Small intestine (tissue), 7 donors: ENCODE results near the gene TRAPPC8. TPM values are rescaled to one million over a fixed set of nuclear protein-coding genes. Genes with fewer than 3 reads are reported as not detected.
"Not testable (repeated sequence)": the region's sequence is repeated elsewhere in the genome, so short reads cannot be mapped to it uniquely, and the experiment has no call there.

Source experiments
- DNase-seq, 2 donors: peaks; one replicate each; pipeline versions ENCODE4 v3.0.0 to v3.0.0-alpha.2; 2013
- FAIRE-seq: peaks from 2 replicates; lab custom pipeline; 2012; peaks lifted over from hg19 to GRCh38; lab: Jason Lieb, UNC
- H3K27ac ChIP-seq, 3 donors: one replicate each; pipeline ENCODE4 v1.5.1; 2013; ENCODE audit warnings: low read length in 2 of 3, mild to moderate bottlenecking in 2 of 3, control low read depth in 1 of 3, inconsistent platforms in 1 of 3, low read depth in 1 of 3, moderate library complexity in 1 of 3
- H3K27me3 ChIP-seq, 3 donors: one replicate each; pipeline ENCODE4 v1.6.1; 2013; ENCODE audit warnings: low read length in 3 of 3, inconsistent platforms in 1 of 3; ENCODE audit not compliant: control insufficient read depth in 3 of 3, insufficient read depth in 3 of 3
- H3K36me3 ChIP-seq, 3 donors: one replicate each; pipeline ENCODE4 v1.6.1; 2013; ENCODE audit warnings: low read length in 3 of 3, inconsistent platforms in 1 of 3, low read depth in 1 of 3, mild to moderate bottlenecking in 1 of 3, moderate library complexity in 1 of 3; ENCODE audit not compliant: control insufficient read depth in 3 of 3, insufficient read depth in 2 of 3
- H3K4me1 ChIP-seq, 3 donors: one replicate each; pipeline ENCODE4 v1.6.1; 2013; ENCODE audit warnings: low read length in 2 of 3, inconsistent platforms in 1 of 3, low read depth in 1 of 3, mild to moderate bottlenecking in 1 of 3, moderate library complexity in 1 of 3; ENCODE audit not compliant: control insufficient read depth in 3 of 3, insufficient read depth in 2 of 3
- H3K4me3 ChIP-seq, 3 donors: one replicate each; pipeline ENCODE4 v1.5.1; 2013; ENCODE audit warnings: low read length in 3 of 3, control low read depth in 1 of 3, inconsistent platforms in 1 of 3, low read depth in 1 of 3, mild to moderate bottlenecking in 1 of 3, moderate library complexity in 1 of 3
- H3K9me3 ChIP-seq, 2 donors: one replicate each; pipeline ENCODE4 v1.6.1; 2013; ENCODE audit warnings: low read depth in 1 of 2, low read length in 1 of 2; ENCODE audit not compliant: control insufficient read depth in 2 of 2, insufficient read depth in 1 of 2
- WGBS, 3 donors: extraction: QIAGEN DNeasy Blood & Tissue Kit; methylation state at CpG; one replicate each; pipeline ENCODE4 v1.1.7; 2013; 5-methylcytosine and 5-hydroxymethylcytosine counted together
- polyA plus RNA-seq, 4 donors: library from polyadenylated mRNA; stranded (reverse) in 3 of 4; unstranded in 1 of 4; fragments of 200-250 nt in 3 of 4; fragments of 120-200 nt in 1 of 4; gene quantifications; one replicate each; pipeline versions ENCODE4 v1.2.1 to v1.2.3, GENCODE V29; 2013
- donor health status: healthy with polysubstance abuse.
- donor health status: control.
- donor health status: control.
- donor health status: Bipolar disorder and iron deficiency.
- donor health status: healthy.

TRAPPC8 gene
- polyA plus RNA-seq, 4 donors, result 18.1 to 40.7 (median 32.6) TPM

GRCh38 chr18:31899771-31900170 is 43.2 kb downstream of the TRAPPC8 start:
- DNase-seq, H3K27ac ChIP-seq, H3K9me3 ChIP-seq, H3K4me1 ChIP-seq, H3K4me3 ChIP-seq, FAIRE-seq, H3K27me3 ChIP-seq: not testable (repeated sequence)
- H3K36me3 ChIP-seq, result peaks cover 4 to 38% (median 18%) of the 10 kb centered on the region in 3 donors
- 92 to 97% (median 96%) methylated on average over 7 of the region's 7 CpGs for WGBS, 3 donors

- Histone ChIP-seq H3K27me3 (no peaks in the 10 kb centered on the region), H3K4me3 (no peak overlapping the region), H3K27ac (no peak overlapping the region), H3K9me3 (no peaks in the 10 kb centered on the region), H3K4me1 (no peaks in the 10 kb centered on the region), H3K36me3 (peaks cover 3 to 14% (median 14%) of the 10 kb centered on the region in 3 donors)
- WGBS, 3 donors, result 96 to 100% (median 97%) methylated on average over 4 of the region's 4 CpGs
- DNase-seq (no peak), FAIRE-seq (no peak)
These were observed 50.0 kb downstream of the TRAPPC8 start for GRCh38 chr18:31892936-31893335.

- FAIRE-seq (no peak), DNase-seq (no peak)
- Histone ChIP-seq H3K36me3 (peaks cover 3 to 17% (median 13%) of the 10 kb centered on the region in 3 donors), H3K4me1 (no peaks in the 10 kb centered on the region), H3K27ac (no peak overlapping the region), H3K27me3 (no peaks in the 10 kb centered on the region), H3K9me3 (no peaks in the 10 kb centered on the region), H3K4me3 (no peak overlapping the region)
- 96 to 97% (median 97%) methylated on average over 3 of the region's 3 CpGs for WGBS, 3 donors
These were observed 51.4 kb downstream of the TRAPPC8 start for GRCh38 chr18:31891566-31891965.

GRCh38 chr18:31884020-31884419 is 58.9 kb downstream of the TRAPPC8 start:
- WGBS, 3 donors, result 96 to 98% (median 98%) methylated on average over 4 of the region's 4 CpGs
- no peak for FAIRE-seq
- H3K9me3 ChIP-seq, result no peaks in the 10 kb centered on the region

GRCh38 chr18:31880186-31880898 is 62.6 kb downstream of the TRAPPC8 start:
- no peak for DNase-seq
- Histone ChIP-seq H3K27me3 (no peaks in the 10 kb centered on the region), H3K9me3 (peaks cover 0 to 4% of the 10 kb centered on the region in 2 donors), H3K36me3 (peaks cover 2 to 35% (median 10%) of the 10 kb centered on the region in 3 donors), H3K4me1 (no peaks in the 10 kb centered on the region), H3K27ac (no peak overlapping the region), H3K4me3 (no peak overlapping the region)
- no peak for FAIRE-seq
- 100% methylated on average over 1 of the region's 1 CpG for WGBS, 3 donors

More at GRCh38 chr18:31884020-31884419, 58.9 kb downstream of the TRAPPC8 start:
- Histone ChIP-seq H3K27ac (no peak overlapping the region), H3K27me3 (no peaks in the 10 kb centered on the region), H3K4me3 (no peak overlapping the region), H3K4me1 (no peaks in the 10 kb centered on the region), H3K36me3 (peaks cover 5 to 28% (median 11%) of the 10 kb centered on the region in 3 donors)
- no peak for DNase-seq

GRCh38 chr18:31878358-31878757 is 64.6 kb downstream of the TRAPPC8 start:
- Histone ChIP-seq H3K4me3 (no peak overlapping the region), H3K36me3 (peaks cover 2 to 31% (median 9%) of the 10 kb centered on the region in 3 donors), H3K4me1 (no peaks in the 10 kb centered on the region), H3K27me3 (no peaks in the 10 kb centered on the region), H3K9me3 (peaks cover 0 to 4% of the 10 kb centered on the region in 2 donors), H3K27ac (no peak overlapping the region)
- 24 to 75% (median 57%) methylated on average over 4 of the region's 4 CpGs for WGBS, 3 donors
- peak; percentile 71 for FAIRE-seq
- peak in 1 of 2 donors; percentile 50 for DNase-seq

GRCh38 chr18:31877900-31878299 is 65.0 kb downstream of the TRAPPC8 start:
- Histone ChIP-seq H3K27ac (no peak overlapping the region), H3K4me1 (no peaks in the 10 kb centered on the region), H3K36me3 (peaks cover 2 to 34% (median 7%) of the 10 kb centered on the region in 3 donors), H3K9me3 (peaks cover 0 to 4% of the 10 kb centered on the region in 2 donors), H3K27me3 (no peaks in the 10 kb centered on the region), H3K4me3 (no peak overlapping the region)
- FAIRE-seq (no peak), DNase-seq (peak in 1 of 2 donors; percentile 13)
- 75 to 87% (median 84%) methylated on average over 5 of the region's 5 CpGs for WGBS, 3 donors

- H3K27me3 ChIP-seq, result no peaks in the 10 kb centered on the region
- WGBS, 3 donors, result 71 to 97% (median 82%) methylated on average over 4 of the region's 4 CpGs
- H3K27ac ChIP-seq, result no peak overlapping the region
- peaks cover 0 to 4% of the 10 kb centered on the region in 2 donors for H3K9me3 ChIP-seq
- DNase-seq, result no peak
- H3K4me1 ChIP-seq, result no peaks in the 10 kb centered on the region
- H3K36me3 ChIP-seq, result peaks cover 0 to 34% (median 2%) of the 10 kb centered on the region in 3 donors
- H3K4me3 ChIP-seq, result no peak overlapping the region
- FAIRE-seq, result no peak
These were observed 66.2 kb downstream of the TRAPPC8 start for GRCh38 chr18:31876707-31877106.
